Activated naive CD4-positive, alpha-beta T cell treated with anti-CD3 and anti-CD28 coated beads, Interleukin-2, amount 10 ng/mL, durations not matched to agents 7 days and 5 days (primary cell): Measurements from ENCODE around the gene NBAS.

Experiments used
- CTCF ChIA-PET: fragments of 350-600 bp; sonication (Branson Sonifier 250); formaldehyde crosslinking; loops from one replicate; lab custom pipeline; 2021; ENCODE audit warnings: antibody characterized with exemption; lab: Charles Lee
- DNase-seq: peaks from one replicate; pipeline ENCODE4 v3.0.0-alpha.2; 2020
- H3K27ac Mint-ChIP-seq: one replicate; pipeline ENCODE4 v1.8.0; 2021; ENCODE audit warnings: mild to moderate bottlenecking, moderate library complexity, mixed read lengths
- H3K27me3 Mint-ChIP-seq: one replicate; pipeline ENCODE4 v1.8.0; 2021; ENCODE audit warnings: mild to moderate bottlenecking, mixed read lengths
- H3K36me3 Mint-ChIP-seq: one replicate; pipeline ENCODE4 v1.8.0; 2021; ENCODE audit warnings: mixed read lengths
- H3K4me1 Mint-ChIP-seq: one replicate; pipeline ENCODE4 v1.8.0; 2021; ENCODE audit warnings: mixed read lengths
- H3K4me3 Mint-ChIP-seq: one replicate; pipeline ENCODE4 v1.8.0; 2021; ENCODE audit warnings: mild to moderate bottlenecking, moderate library complexity, mixed read lengths
- H3K9me3 Mint-ChIP-seq: one replicate; pipeline ENCODE4 v1.8.0; 2021; ENCODE audit warnings: mixed read lengths

Gene NBAS

GRCh38 chr2:15579641-15580040 lies 18.5 kb upstream of the NBAS start:
- Mint-ChIP-seq H3K9me3 (no peaks in the 10 kb centered on the region), H3K36me3 (no peaks in the 10 kb centered on the region), H3K27me3 (no peaks in the 10 kb centered on the region), H3K4me1 (no peaks in the 10 kb centered on the region), H3K4me3 (no peak overlapping the region), H3K27ac (no peak overlapping the region)
- DNase-seq, result no peak
- CTCF ChIA-PET, result interaction anchor here (1.0 kb wide), 1 partner anchor 678 kb away, joined by 3 read pairs; no protein-coding TSS in a partner anchor

- Mint-ChIP-seq H3K4me3 (no peak overlapping the region), H3K36me3 (no peaks in the 10 kb centered on the region), H3K4me1 (no peaks in the 10 kb centered on the region), H3K27me3 (no peaks in the 10 kb centered on the region), H3K9me3 (no peaks in the 10 kb centered on the region), H3K27ac (no peak overlapping the region)
- DNase-seq, result peak; percentile 94
- CTCF ChIA-PET, result interaction anchor here (0.5 to 3.2 kb wide), 27 partner anchors 8 to 674 kb away, joined by 3 to 39 read pairs (median 4); partner anchors contain the start of genes DDX1 and NBAS
These were observed 16.1 kb upstream of the NBAS start for GRCh38 chr2:15577071-15577735.

GRCh38 chr2:15571729-15572128 lies 10.6 kb upstream of the NBAS start:
- no peaks in the 10 kb centered on the region for H3K36me3 Mint-ChIP-seq
- no peaks in the 10 kb centered on the region for H3K4me1 Mint-ChIP-seq
- DNase-seq, result no peak
- H3K27me3 Mint-ChIP-seq, result no peaks in the 10 kb centered on the region
- no peak overlapping the region for H3K4me3 Mint-ChIP-seq
- no peaks in the 10 kb centered on the region for H3K9me3 Mint-ChIP-seq
- CTCF ChIA-PET, result interaction anchor here (0.9 to 1.0 kb wide), 2 partner anchors 16 to 75 kb away, joined by 3 read pairs; no protein-coding TSS in a partner anchor
- no peak overlapping the region for H3K27ac Mint-ChIP-seq

GRCh38 chr2:15570104-15570503 lies 9.0 kb upstream of the NBAS start:
- Mint-ChIP-seq H3K4me3 (no peak overlapping the region), H3K27ac (no peak overlapping the region), H3K36me3 (no peaks in the 10 kb centered on the region), H3K27me3 (no peaks in the 10 kb centered on the region), H3K4me1 (no peaks in the 10 kb centered on the region), H3K9me3 (no peaks in the 10 kb centered on the region)
- CTCF ChIA-PET, result no interaction called here
- no peak for DNase-seq

- H3K9me3 Mint-ChIP-seq, result no peaks in the 10 kb centered on the region
- H3K27ac Mint-ChIP-seq, result no peak overlapping the region
- no peaks in the 10 kb centered on the region for H3K4me1 Mint-ChIP-seq
- peaks cover 5% of the 10 kb centered on the region for H3K27me3 Mint-ChIP-seq
- CTCF ChIA-PET, result interaction anchor here (0.6 to 1.1 kb wide), 2 partner anchors 9 to 723 kb away, joined by 3 to 6 read pairs; no protein-coding TSS in a partner anchor
- no peak for DNase-seq
- no peaks in the 10 kb centered on the region for H3K36me3 Mint-ChIP-seq
- H3K4me3 Mint-ChIP-seq, result no peak overlapping the region
These were observed 7.7 kb upstream of the NBAS start for GRCh38 chr2:15568874-15569273.

- H3K4me3 Mint-ChIP-seq, result no peak overlapping the region
- H3K4me1 Mint-ChIP-seq, result peaks cover 9% of the 10 kb centered on the region
- DNase-seq, result no peak
- no peaks in the 10 kb centered on the region for H3K36me3 Mint-ChIP-seq
- no peak overlapping the region for H3K27ac Mint-ChIP-seq
- CTCF ChIA-PET, result interaction anchor here (1.9 kb wide), 1 partner anchor 10 kb away, joined by 7 read pairs; no protein-coding TSS in a partner anchor
- peaks cover 5% of the 10 kb centered on the region for H3K27me3 Mint-ChIP-seq
- H3K9me3 Mint-ChIP-seq, result no peaks in the 10 kb centered on the region
These were observed 5.8 kb upstream of the NBAS start for GRCh38 chr2:15566912-15567311.

- H3K9me3 Mint-ChIP-seq, result no peaks in the 10 kb centered on the region
- H3K27me3 Mint-ChIP-seq, result peaks cover 5% of the 10 kb centered on the region
- H3K27ac Mint-ChIP-seq, result no peak overlapping the region
- no peak overlapping the region for H3K4me3 Mint-ChIP-seq
- CTCF ChIA-PET, result interaction anchor here (1.1 kb wide), 1 partner anchor 11 kb away, joined by 4 read pairs; no protein-coding TSS in a partner anchor
- no peak for DNase-seq
- no peaks in the 10 kb centered on the region for H3K36me3 Mint-ChIP-seq
- peaks cover 15% of the 10 kb centered on the region for H3K4me1 Mint-ChIP-seq
These were observed 5.0 kb upstream of the NBAS start for GRCh38 chr2:15565994-15566671.

GRCh38 chr2:15565392-15565791 lies 4.3 kb upstream of the NBAS start:
- Mint-ChIP-seq H3K4me3 (no peak overlapping the region), H3K27me3 (peaks cover 5% of the 10 kb centered on the region), H3K4me1 (peaks cover 16% of the 10 kb centered on the region), H3K9me3 (no peaks in the 10 kb centered on the region), H3K36me3 (no peaks in the 10 kb centered on the region), H3K27ac (no peak overlapping the region)
- CTCF ChIA-PET, result interaction anchor here (1.1 kb wide), 1 partner anchor 12 kb away, joined by 4 read pairs; no protein-coding TSS in a partner anchor
- no peak for DNase-seq

GRCh38 chr2:15563227-15564100 lies 2.3 kb upstream of the NBAS start:
- Mint-ChIP-seq H3K27me3 (peaks cover 5% of the 10 kb centered on the region), H3K9me3 (no peaks in the 10 kb centered on the region), H3K36me3 (no peaks in the 10 kb centered on the region), H3K27ac (no peak overlapping the region), H3K4me3 (no peak overlapping the region), H3K4me1 (peaks cover 31% of the 10 kb centered on the region)
- DNase-seq, result no peak
- CTCF ChIA-PET, result interaction anchor here (1.7 kb wide), 1 partner anchor 14 kb away, joined by 8 read pairs; no protein-coding TSS in a partner anchor

GRCh38 chr2:15562354-15563031 lies 1.4 kb upstream of the NBAS start:
- CTCF ChIA-PET, result interaction anchor here (1.3 to 1.7 kb wide), 2 partner anchors 15 kb away, joined by 4 to 8 read pairs; no protein-coding TSS in a partner anchor
- peak overlapping the region; percentile 98 for H3K4me3 Mint-ChIP-seq
- no peaks in the 10 kb centered on the region for H3K36me3 Mint-ChIP-seq
- H3K9me3 Mint-ChIP-seq, result no peaks in the 10 kb centered on the region
- no peak for DNase-seq
- H3K27ac Mint-ChIP-seq, result no peak overlapping the region
- peaks cover 38% of the 10 kb centered on the region for H3K4me1 Mint-ChIP-seq
- H3K27me3 Mint-ChIP-seq, result peaks cover 5% of the 10 kb centered on the region

GRCh38 chr2:15561574-15562344 lies 625 bp upstream of the NBAS start:
- Mint-ChIP-seq H3K9me3 (no peaks in the 10 kb centered on the region), H3K27ac (peak overlapping the region; percentile 93), H3K4me3 (peak overlapping the region; percentile 98), H3K4me1 (peaks cover 38% of the 10 kb centered on the region), H3K36me3 (no peaks in the 10 kb centered on the region), H3K27me3 (peaks cover 5% of the 10 kb centered on the region)
- CTCF ChIA-PET, result interaction anchor here (1.3 kb wide), 1 partner anchor 15 kb away, joined by 4 read pairs; no protein-coding TSS in a partner anchor
- DNase-seq, result peak; percentile 47

GRCh38 chr2:15560140-15560987 lies 770 bp downstream of the NBAS start:
- H3K4me1 Mint-ChIP-seq, result peaks cover 38% of the 10 kb centered on the region
- CTCF ChIA-PET, result no interaction called here
- H3K36me3 Mint-ChIP-seq, result no peaks in the 10 kb centered on the region
- peak; percentile 39 for DNase-seq
- H3K4me3 Mint-ChIP-seq, result peak overlapping the region; percentile 98
- peaks cover 5% of the 10 kb centered on the region for H3K27me3 Mint-ChIP-seq
- peak overlapping the region; percentile 93 for H3K27ac Mint-ChIP-seq
- no peaks in the 10 kb centered on the region for H3K9me3 Mint-ChIP-seq
